Osteocyte (in vitro differentiated cells): ENCODE results near the gene CGB2. TPM values are rescaled to one million over a fixed set of nuclear protein-coding genes. Genes with fewer than 3 reads are reported as not detected.
A peak's percentile ranks its signal among the peaks of the same experiment; 100 is the strongest.
"Not testable (repeated sequence)": the region's sequence is repeated elsewhere in the genome, so short reads cannot be mapped to it uniquely, and the experiment has no call there.

Source experiments
- DNase-seq: peaks from one replicate; pipeline ENCODE4 v3.0.0; 2021; ENCODE audit warnings: mixed read lengths; ENCODE audit not compliant: unreplicated experiment; ENCODE audit errors: extremely low spot score
- H3K27ac Mint-ChIP-seq: one replicate; pipeline ENCODE4 v1.8.0; 2021; ENCODE audit warnings: mild to moderate bottlenecking, mixed read lengths; ENCODE audit not compliant: unreplicated experiment
- H3K27me3 Mint-ChIP-seq: one replicate; pipeline ENCODE4 v1.8.0; 2021; ENCODE audit warnings: mixed read lengths; ENCODE audit not compliant: unreplicated experiment
- H3K36me3 Mint-ChIP-seq: one replicate; pipeline ENCODE4 v1.8.0; 2021; ENCODE audit warnings: mixed read lengths; ENCODE audit not compliant: unreplicated experiment
- H3K4me1 Mint-ChIP-seq: one replicate; pipeline ENCODE4 v1.8.0; 2021; ENCODE audit warnings: mixed read lengths; ENCODE audit not compliant: unreplicated experiment
- H3K4me3 Mint-ChIP-seq: one replicate; pipeline ENCODE4 v1.8.0; 2021; ENCODE audit warnings: mild to moderate bottlenecking, moderate library complexity, mixed read lengths; ENCODE audit not compliant: unreplicated experiment
- H3K9me3 Mint-ChIP-seq: one replicate; pipeline ENCODE4 v1.8.0; 2021; ENCODE audit warnings: mixed read lengths; ENCODE audit not compliant: unreplicated experiment
- CTCF ChIP-seq: fragments of 200-600 bp; sonication (generic); IDR thresholded peaks from 2 replicates; pipeline ENCODE4 v1.5.0; 2021; ENCODE audit warnings: antibody characterized with exemption, mild to moderate bottlenecking, moderate library complexity
- long read RNA-seq: library from polyadenylated mRNA; unstranded; transcript quantifications from one replicate; pipeline ENCODE4 v2.0.0, GENCODE V29; 2021
- total RNA-seq: library from RNA; stranded (reverse); gene quantifications from 2 replicates; pipeline ENCODE4 v1.2.1, GENCODE V29; 2021

CGB2 gene
- total RNA-seq, result not detected in 2 replicates
- long read RNA-seq, result 0 reads

DNA sequence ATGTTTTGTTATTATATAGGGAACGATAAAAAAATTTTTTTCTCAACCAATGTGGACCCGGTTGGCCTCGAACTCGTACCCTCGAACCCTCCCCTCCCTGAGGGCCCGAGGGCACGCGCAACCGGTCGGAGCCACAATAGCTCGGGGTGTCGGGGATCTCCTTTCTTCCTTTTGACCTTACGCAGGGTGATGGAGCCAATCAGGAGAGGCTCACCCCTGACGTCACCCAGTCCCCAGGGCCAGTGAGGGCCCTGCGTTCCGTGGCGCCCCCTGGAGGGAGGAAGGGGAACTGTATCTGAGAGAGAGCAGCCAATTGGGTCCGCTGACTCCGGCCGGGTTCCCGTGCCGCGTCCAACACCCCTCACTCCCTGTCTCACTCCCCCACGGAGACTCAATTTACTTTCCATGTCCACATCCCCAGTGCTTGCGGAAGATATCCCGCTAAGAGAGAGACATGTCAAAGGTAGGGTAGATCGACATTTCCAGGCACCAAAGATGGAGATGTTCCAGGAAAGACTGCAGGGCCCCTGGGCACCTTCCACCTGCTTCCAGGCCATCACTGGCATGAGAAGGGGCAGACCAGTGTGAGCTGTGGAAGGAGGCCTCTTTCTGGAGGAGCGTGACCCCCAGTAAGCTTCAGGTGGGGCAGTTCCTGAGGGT, at the start of gene CGB2:
TSS of gene CGB2 (plus strand) at position 249 of the 660 bp plus-strand sequence. CDS start at position 455, 206 bp downstream.
- not testable (repeated sequence) for H3K4me1 Mint-ChIP-seq, H3K27ac Mint-ChIP-seq, H3K4me3 Mint-ChIP-seq, H3K9me3 Mint-ChIP-seq, DNase-seq, H3K27me3 Mint-ChIP-seq, H3K36me3 Mint-ChIP-seq
- peak; percentile 39 for TF ChIP-seq CTCF

DNA sequence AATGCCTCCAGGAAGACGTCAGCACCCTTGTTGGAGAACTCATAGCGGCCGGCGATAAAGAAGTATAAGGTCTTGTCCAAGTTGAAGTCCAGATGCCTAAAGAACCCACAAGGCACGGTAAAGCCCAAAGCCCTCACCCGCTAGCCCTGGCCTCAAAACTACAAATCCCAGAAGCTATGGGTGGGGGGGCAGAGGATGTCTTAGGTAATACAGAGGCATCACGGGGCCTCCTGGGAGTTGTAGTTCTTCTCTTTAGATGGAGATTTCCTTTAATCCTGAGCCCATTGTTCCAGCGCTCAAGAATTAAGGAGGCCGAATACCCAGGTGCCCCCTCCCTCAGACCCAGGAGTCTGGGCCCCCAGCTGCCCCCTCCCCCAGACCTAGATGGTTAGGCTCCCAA, 49.4 kb upstream of the CGB2 start:
- H3K36me3 Mint-ChIP-seq, result peaks cover 21% of the 10 kb centered on the region
- DNase-seq, result no peak
- no peak overlapping the region for H3K27ac Mint-ChIP-seq
- no peaks in the 10 kb centered on the region for H3K9me3 Mint-ChIP-seq
- H3K4me3 Mint-ChIP-seq, result no peak overlapping the region
- H3K4me1 Mint-ChIP-seq, result peaks cover 6% of the 10 kb centered on the region
- TF ChIP-seq CTCF, result no peak
- no peaks in the 10 kb centered on the region for H3K27me3 Mint-ChIP-seq

DNA sequence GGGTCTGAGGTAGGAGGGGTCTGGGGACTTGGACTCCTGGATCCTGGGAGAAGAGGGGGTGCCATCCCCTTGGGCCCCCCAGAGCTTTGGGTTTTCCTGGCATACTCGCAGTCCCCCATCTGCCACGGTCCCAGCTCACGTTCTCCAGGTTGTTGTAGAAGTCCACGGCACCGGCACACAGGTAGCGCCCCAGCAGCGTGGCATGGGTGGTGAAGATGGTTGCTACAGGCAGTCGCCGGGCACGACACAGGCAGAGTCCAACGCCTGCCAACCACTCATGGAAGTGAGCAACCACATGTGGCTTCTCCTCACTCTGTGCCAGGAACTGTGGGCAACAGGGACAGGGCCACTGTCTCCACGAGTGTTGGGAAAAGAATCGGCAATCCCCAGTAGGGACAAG, 46.0 kb upstream of the CGB2 start:
- no peaks in the 10 kb centered on the region for H3K9me3 Mint-ChIP-seq
- H3K36me3 Mint-ChIP-seq, result peaks cover 24% of the 10 kb centered on the region
- H3K27ac Mint-ChIP-seq, result no peak overlapping the region
- TF ChIP-seq CTCF, result no peak
- DNase-seq, result no peak
- no peak overlapping the region for H3K4me3 Mint-ChIP-seq
- H3K27me3 Mint-ChIP-seq, result no peaks in the 10 kb centered on the region
- peaks cover 4% of the 10 kb centered on the region for H3K4me1 Mint-ChIP-seq

- no peak overlapping the region for H3K27ac Mint-ChIP-seq
- peaks cover 24% of the 10 kb centered on the region for H3K36me3 Mint-ChIP-seq
- TF ChIP-seq CTCF, result no peak
- no peaks in the 10 kb centered on the region for H3K9me3 Mint-ChIP-seq
- peaks cover 4% of the 10 kb centered on the region for H3K4me1 Mint-ChIP-seq
- H3K27me3 Mint-ChIP-seq, result no peaks in the 10 kb centered on the region
- no peak overlapping the region for H3K4me3 Mint-ChIP-seq
- no peak for DNase-seq
These were observed 45.5 kb upstream of the CGB2 start for GRCh38 chr19:48986211-48986610.

- no peaks in the 10 kb centered on the region for H3K9me3 Mint-ChIP-seq
- no peaks in the 10 kb centered on the region for H3K27me3 Mint-ChIP-seq
- H3K4me3 Mint-ChIP-seq, result no peak overlapping the region
- DNase-seq, result no peak
- H3K36me3 Mint-ChIP-seq, result peaks cover 19% of the 10 kb centered on the region
- no peak overlapping the region for H3K27ac Mint-ChIP-seq
- TF ChIP-seq CTCF, result no peak
- H3K4me1 Mint-ChIP-seq, result peaks cover 9% of the 10 kb centered on the region
These were observed 44.4 kb upstream of the CGB2 start for GRCh38 chr19:48987323-48987722.
